NCI-H82 treated with DMSO at 0.1 percent for 48 hours (cell line): ENCODE data around the gene PCDHGA12.
"Not testable (repeated sequence)": the region's sequence is repeated elsewhere in the genome, so short reads cannot be mapped to it uniquely, and the experiment has no call there.

Source experiments
- DNase-seq: peaks from one replicate; lab custom pipeline; 2025; ENCODE audit not compliant: unreplicated experiment; lab: John Stamatoyannopoulos, UW

The PCDHGA12 gene

GRCh38 chr5:141407790-141408505 is 22.4 kb upstream of the PCDHGA12 start, which contains the start of gene PCDHGB6:
Gene PCDHGB6, plus strand, starts transcription at chr5:141408021. Its CDS starts 182 bp downstream, at chr5:141408203.
- not testable (repeated sequence) for DNase-seq

DNA sequence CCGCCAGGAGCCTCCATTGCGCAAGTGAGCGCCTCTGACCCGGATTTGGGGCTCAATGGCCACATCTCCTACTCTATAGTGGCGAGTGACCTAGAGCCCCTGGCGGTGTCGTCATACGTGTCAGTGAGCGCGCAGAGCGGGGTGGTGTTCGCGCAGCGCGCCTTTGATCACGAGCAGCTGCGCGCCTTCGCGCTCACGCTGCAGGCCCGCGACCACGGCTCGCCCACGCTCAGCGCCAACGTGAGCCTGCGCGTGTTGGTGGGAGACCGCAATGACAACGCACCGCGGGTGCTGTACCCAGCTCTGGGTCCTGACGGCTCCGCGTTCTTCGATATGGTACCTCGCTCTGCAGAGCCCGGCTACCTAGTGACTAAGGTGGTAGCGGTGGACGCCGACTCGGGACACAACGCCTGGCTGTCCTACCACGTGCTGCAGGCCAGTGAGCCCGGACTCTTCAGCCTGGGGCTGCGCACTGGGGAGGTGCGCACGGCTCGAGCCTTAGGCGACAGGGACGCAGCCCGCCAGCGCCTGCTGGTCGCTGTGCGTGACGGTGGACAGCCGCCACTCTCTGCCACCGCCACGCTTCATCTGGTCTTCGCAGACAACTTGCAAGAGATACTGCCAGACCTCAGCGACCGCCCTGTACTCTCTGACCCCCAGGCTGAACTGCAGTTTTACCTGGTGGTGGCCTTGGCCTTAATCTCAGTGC is 20.6 kb upstream of the PCDHGA12 start:
- DNase-seq = no peak

GRCh38 chr5:141411575-141411974 is 18.7 kb upstream of the PCDHGA12 start:
- DNase-seq = no peak

GRCh38 chr5:141412854-141413539 is 17.3 kb upstream of the PCDHGA12 start, which contains the start of gene PCDHGA10:
Gene PCDHGA10, plus strand, starts transcription at chr5:141412987. Its CDS starts 189 bp downstream, at chr5:141413176.
- no peak for DNase-seq

DNA sequence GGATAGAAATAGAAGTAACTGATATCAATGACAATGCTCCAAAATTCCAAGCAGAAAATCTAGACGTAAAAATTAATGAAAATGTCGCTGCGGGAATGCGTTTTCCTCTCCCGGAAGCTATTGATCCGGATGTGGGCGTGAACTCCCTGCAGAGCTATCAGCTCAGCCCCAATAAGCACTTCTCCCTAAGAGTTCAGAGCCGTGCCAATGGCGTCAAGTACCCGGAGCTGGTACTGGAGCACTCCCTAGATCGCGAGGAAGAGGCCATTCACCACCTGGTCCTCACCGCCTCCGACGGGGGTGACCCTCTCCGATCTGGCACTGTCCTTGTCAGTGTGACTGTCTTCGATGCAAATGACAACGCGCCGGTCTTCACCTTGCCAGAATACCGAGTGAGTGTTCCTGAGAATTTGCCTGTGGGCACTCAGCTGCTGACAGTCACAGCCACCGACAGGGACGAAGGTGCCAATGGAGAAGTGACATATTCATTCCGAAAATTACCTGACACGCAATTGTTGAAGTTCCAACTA is 16.7 kb upstream of the PCDHGA12 start:
- no peak for DNase-seq

GRCh38 chr5:141414548-141415274 is 15.6 kb upstream of the PCDHGA12 start:
- DNase-seq = not testable (repeated sequence)

- not testable (repeated sequence) for DNase-seq
Observed at GRCh38 chr5:141415275-141415618, 15.1 kb upstream of the PCDHGA12 start.

- not testable (repeated sequence) for DNase-seq
Observed at GRCh38 chr5:141417494-141418172, 12.7 kb upstream of the PCDHGA12 start, which contains the start of gene PCDHGB7. Gene PCDHGB7, plus strand, starts transcription at chr5:141417677. Its CDS starts 183 bp downstream, at chr5:141417860.

DNA sequence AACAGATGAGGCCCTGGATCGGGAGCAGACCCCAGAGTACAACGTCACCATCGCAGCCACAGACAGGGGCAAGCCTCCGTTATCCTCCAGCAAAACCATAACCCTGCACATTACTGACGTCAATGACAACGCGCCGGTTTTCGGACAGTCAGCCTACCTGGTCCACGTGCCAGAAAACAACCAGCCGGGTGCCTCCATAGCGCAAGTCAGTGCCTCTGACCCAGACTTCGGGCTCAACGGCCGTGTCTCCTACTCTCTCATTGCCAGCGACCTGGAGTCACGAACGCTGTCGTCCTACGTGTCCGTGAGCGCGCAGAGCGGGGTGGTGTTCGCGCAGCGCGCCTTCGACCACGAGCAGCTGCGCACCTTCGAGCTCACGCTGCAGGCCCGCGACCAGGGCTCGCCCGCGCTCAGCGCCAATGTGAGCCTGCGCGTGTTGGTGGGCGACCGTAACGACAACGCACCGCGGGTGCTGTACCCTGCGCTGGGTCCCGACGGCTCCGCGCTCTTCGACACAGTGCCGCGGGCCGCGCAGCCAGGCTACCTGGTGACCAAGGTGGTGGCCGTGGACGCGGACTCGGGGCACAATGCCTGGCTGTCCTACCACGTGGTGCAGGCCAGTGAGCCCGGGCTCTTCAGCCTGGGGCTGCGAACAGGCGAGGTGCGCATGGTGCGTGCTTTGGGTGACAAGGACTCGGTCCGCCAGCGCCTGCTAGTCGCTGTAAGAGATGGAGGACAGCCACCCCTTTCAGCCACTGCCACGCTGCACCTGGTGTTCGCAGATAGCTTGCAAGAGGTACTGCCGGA is 11.0 kb upstream of the PCDHGA12 start:
- DNase-seq = no peak

DNA sequence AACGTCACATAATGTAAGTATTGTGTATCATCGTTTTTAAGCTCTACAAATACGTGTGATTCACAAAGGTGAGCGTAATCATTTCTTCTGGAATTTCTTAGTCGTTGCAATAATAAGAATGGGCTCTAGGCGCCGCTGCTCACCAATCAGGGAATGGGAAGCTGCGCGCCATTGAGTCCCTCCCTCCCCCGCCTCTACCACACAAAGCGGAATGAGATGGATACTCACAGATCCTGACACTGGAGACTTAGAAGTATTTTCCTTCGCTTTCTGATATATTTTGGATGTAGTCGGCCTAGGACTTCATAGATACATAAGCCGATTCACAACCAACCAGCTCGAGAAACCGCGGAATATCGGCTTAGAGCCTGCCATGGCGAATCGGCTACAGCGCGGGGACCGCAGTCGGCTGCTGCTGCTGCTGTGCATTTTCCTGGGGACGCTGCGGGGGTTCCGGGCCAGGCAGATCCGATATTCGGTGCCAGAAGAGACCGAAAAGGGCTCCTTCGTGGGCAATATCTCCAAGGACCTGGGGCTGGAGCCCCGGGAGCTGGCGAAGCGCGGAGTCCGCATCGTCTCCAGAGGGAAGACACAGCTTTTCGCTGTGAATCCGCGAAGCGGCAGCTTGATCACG is 9.3 kb upstream of the PCDHGA12 start, which contains the start of gene PCDHGA11:
Gene PCDHGA11, plus strand, starts transcription at position 197 of the 634 bp plus-strand sequence. Its CDS starts 177 bp downstream, at position 374.
- DNase-seq = no peak

GRCh38 chr5:141421489-141421855 is 8.8 kb upstream of the PCDHGA12 start:
- DNase-seq = no peak

DNA sequence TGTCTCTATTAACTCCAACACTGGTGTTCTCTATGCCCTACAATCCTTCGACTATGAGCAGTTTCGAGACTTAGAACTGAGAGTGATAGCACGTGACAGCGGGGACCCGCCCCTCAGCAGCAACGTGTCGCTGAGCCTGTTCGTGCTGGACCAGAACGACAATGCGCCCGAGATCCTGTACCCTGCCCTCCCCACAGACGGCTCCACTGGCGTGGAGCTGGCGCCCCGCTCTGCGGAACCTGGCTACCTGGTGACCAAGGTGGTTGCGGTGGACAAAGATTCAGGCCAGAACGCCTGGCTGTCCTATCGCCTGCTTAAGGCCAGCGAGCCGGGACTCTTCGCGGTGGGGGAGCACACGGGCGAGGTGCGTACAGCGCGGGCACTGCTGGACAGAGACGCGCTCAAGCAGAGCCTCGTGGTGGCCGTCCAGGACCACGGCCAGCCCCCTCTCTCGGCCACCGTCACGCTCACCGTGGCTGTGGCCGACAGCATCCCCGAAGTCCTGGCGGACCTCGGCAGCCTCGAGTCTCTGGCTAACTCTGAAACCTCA is 7.5 kb upstream of the PCDHGA12 start:
- no peak for DNase-seq

DNA sequence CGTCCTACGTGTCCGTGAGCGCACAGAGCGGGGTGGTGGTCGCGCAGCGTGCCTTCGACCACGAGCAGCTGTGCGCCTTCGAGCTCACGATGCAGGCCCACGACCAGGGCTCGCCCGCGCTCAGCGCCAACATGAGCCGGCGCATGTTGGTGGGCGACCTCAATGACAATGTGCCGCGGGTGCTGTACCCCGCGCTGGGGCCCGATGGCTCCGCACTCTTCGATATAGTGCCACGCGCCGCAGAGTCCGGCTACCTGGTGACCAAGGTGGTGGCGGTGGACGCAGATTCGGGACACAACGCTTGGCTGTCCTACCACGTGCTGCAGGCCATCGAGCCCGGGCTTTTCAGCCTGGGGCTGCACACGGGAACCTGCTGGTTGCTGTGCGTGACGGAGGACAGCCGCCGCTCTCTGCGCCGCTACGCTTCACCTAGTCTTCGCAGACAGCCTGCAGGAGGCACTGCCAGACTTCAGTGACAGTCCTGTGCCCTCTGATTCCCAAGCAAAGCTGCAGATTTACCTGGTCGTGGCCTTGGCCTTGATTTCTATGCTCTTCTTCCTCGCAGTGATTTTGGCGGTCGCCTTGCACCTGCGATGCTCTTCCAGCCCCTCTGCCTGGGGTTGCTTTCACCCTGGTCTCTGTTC is 2.4 kb upstream of the PCDHGA12 start:
- DNase-seq = no peak

DNA sequence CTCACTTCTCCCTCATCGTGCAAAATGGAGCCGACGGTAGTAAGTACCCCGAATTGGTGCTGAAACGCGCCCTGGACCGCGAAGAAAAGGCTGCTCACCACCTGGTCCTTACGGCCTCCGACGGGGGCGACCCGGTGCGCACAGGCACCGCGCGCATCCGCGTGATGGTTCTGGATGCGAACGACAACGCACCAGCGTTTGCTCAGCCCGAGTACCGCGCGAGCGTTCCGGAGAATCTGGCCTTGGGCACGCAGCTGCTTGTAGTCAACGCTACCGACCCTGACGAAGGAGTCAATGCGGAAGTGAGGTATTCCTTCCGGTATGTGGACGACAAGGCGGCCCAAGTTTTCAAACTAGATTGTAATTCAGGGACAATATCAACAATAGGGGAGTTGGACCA is 979 bp downstream of the PCDHGA12 start:
- no peak for DNase-seq

- not testable (repeated sequence) for DNase-seq
Observed at GRCh38 chr5:141432308-141432707, 2.0 kb downstream of the PCDHGA12 start.

DNA sequence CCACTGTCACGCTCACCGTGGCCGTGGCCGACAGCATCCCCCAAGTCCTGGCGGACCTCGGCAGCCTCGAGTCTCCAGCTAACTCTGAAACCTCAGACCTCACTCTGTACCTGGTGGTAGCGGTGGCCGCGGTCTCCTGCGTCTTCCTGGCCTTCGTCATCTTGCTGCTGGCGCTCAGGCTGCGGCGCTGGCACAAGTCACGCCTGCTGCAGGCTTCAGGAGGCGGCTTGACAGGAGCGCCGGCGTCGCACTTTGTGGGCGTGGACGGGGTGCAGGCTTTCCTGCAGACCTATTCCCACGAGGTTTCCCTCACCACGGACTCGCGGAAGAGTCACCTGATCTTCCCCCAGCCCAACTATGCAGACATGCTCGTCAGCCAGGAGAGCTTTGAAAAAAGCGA is 2.4 kb downstream of the PCDHGA12 start:
- DNase-seq = not testable (repeated sequence)

- DNase-seq = no peak
Observed at GRCh38 chr5:141434006-141434405, 3.7 kb downstream of the PCDHGA12 start.

DNA sequence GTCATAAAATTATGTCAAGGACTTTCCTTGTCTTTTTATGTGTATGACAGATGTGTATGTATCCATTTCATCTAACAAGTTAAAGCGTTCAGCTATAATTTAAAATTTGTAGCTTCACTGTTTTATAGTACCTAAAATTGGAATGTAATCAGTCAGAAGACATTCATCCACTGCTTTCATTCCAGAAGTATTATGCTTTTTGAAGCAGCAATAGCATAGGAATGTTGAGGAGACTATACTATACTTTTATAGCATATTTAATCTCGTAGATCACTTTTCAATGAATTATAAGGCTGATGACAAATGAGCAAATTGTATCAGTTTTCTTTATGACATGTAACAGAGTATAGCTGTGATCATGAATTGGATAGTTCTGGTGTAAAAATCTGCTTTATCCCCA is 6.9 kb downstream of the PCDHGA12 start:
- DNase-seq = no peak
